ENCODE measurements around the gene TMEM11. TPM values are rescaled to one million over a fixed set of nuclear protein-coding genes. Genes with fewer than 3 reads are reported as not detected.

The TMEM11 gene
- total RNA-seq, 1 experiment from 2014 or later, result 23.4 TPM

GRCh38 chr17:21223086-21223485 is 9.1 kb upstream of the TMEM11 start:
- intact Hi-C loops (cut with micrococcal nuclease; ENCODE audit: unreplicated experiment), result no loop called here
- Histone ChIP-seq H3K9me3 (ENCODE audit: control insufficient read depth, insufficient read depth, low read depth, low read length) (no peaks in the 10 kb centered on the region), H3K27me3 (ENCODE audit: control insufficient read depth, insufficient read depth, low read length) (no peaks in the 10 kb centered on the region), H3K4me1 (ENCODE audit: control insufficient read depth, insufficient read depth, low read length) (no peaks in the 10 kb centered on the region), H3K36me3 (ENCODE audit: control insufficient read depth, insufficient read depth, low read length) (no peaks in the 10 kb centered on the region), H3K4me3 (ENCODE audit: low read depth in 2 of 2, low read length in 2 of 2) (no peak overlapping the region), H3K27ac (ENCODE audit: low read length) (no peak overlapping the region)
- TF ChIP-seq TCF7L2 (IDR thresholded peaks at IDR 0.05; ENCODE audit: low read depth, low read length), result no peak
- CTCF ChIA-PET, result no interaction called here
- DNase-seq (ENCODE audit: low read depth, low spot score), result no peak
- no peak for ATAC-seq
- POLR2A ChIA-PET, result no interaction called here
- in situ Hi-C loops (cut with HindIII; ENCODE audit: low pct_unique_long_range_greater_than_20kb, low sequenced_read_pairs), result no loop called here
- no TSS peak for BruUV-seq (replicated peaks)

DNA sequence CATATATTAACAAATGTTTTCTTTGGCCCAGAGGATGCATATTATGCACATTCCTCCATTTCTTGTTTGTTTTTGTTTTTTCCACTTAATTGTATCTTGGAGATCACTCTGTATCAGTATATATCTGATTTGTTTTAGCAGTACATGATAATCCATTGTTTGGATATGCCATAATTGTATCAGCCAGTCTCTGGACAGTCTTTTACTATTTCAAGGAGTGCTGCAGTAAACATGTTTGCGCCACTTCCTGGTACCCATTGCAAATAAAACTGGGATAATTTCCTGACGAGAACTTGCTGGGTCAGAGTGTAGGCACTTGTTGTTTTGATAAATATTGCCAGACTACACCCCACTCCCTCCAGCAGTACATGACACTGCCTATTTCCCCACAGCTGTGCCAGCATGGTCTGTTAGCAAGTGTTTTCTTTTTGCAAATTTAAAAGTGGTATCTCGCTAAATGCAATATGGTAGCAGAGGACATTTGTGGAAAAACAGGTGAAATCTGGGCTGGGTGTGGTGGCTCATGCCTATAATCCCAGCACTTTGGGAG is 4.9 kb upstream of the TMEM11 start:
- DNase-seq (ENCODE audit: low read depth, low spot score) (no peak), ATAC-seq (no peak)
- Histone ChIP-seq H3K27ac (ENCODE audit: low read length) (no peak overlapping the region), H3K4me3 (ENCODE audit: low read depth in 2 of 2, low read length in 2 of 2) (no peak overlapping the region), H3K4me1 (ENCODE audit: control insufficient read depth, insufficient read depth, low read length) (peaks cover 6% of the 10 kb centered on the region; the same call in 1 of the 2 replicates), H3K36me3 (ENCODE audit: control insufficient read depth, insufficient read depth, low read length) (peaks cover under 1% of the 10 kb centered on the region), H3K27me3 (ENCODE audit: control insufficient read depth, insufficient read depth, low read length) (no peaks in the 10 kb centered on the region), H3K9me3 (ENCODE audit: control insufficient read depth, insufficient read depth, low read depth, low read length) (no peaks in the 10 kb centered on the region)
- BruUV-seq (replicated peaks), result no TSS peak
- in situ Hi-C loops (cut with HindIII; ENCODE audit: low pct_unique_long_range_greater_than_20kb, low sequenced_read_pairs), result no loop called here
- TF ChIP-seq SIN3A (IDR thresholded peaks at IDR 0.05; ENCODE audit: borderline replicate concordance, insufficient read depth, low read depth, low read length), result no peak
- TF ChIP-seq TCF7L2 (IDR thresholded peaks at IDR 0.05; ENCODE audit: low read depth, low read length), result no peak
- TF ChIP-seq CTCF (IDR thresholded peaks at IDR 0.05), result no peak
- TF ChIP-seq REST (IDR thresholded peaks at IDR 0.05; ENCODE audit: insufficient read depth in 1 of 2, low read depth in 2 of 2, low read length in 1 of 2), result no peak
- TF ChIP-seq POLR2AphosphoS5 (IDR thresholded peaks at IDR 0.05; ENCODE audit: low read depth, low read length), result no peak
- CTCF ChIA-PET, result no interaction called here
- intact Hi-C loops (cut with micrococcal nuclease; ENCODE audit: unreplicated experiment), result loop anchor here (10.0 kb wide), 1 partner anchor 94 kb away; the partner anchor contains the start of gene DHRS7B
- POLR2A ChIA-PET, result no interaction called here

DNA sequence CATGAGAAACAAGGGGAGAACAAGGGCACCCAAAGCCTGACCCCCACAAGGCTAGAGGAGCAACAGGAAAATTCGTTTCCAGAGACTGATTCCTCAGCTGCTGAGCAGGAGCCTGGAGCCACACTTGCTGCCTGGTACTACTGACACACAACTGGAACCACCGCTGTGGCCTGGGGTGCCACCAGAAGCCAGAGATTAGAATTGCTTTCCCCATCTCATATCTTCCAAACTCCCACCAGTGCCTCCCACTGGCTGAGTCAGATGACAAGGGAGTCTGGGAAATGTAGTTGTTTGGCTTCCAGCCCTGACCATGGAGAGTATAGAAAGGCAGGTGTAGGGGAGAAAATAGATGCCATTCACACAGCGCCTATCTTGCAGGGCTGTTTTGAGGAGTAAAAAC is 4.1 kb upstream of the TMEM11 start:
- Histone ChIP-seq H3K9me3 (ENCODE audit: control insufficient read depth, insufficient read depth, low read depth, low read length) (no peaks in the 10 kb centered on the region), H3K4me1 (ENCODE audit: control insufficient read depth, insufficient read depth, low read length) (peaks cover 6% of the 10 kb centered on the region; the same call in 1 of the 2 replicates), H3K36me3 (ENCODE audit: control insufficient read depth, insufficient read depth, low read length) (peaks cover 3% of the 10 kb centered on the region), H3K27me3 (ENCODE audit: control insufficient read depth, insufficient read depth, low read length) (no peaks in the 10 kb centered on the region), H3K27ac (ENCODE audit: low read length) (no peak overlapping the region), H3K4me3 (ENCODE audit: low read depth in 2 of 2, low read length in 2 of 2) (no peak overlapping the region)
- no peak for DNase-seq (ENCODE audit: low read depth, low spot score)
- ATAC-seq, result no peak
- intact Hi-C loops (cut with micrococcal nuclease; ENCODE audit: unreplicated experiment), result loop anchor here (10.0 kb wide), 1 partner anchor 93 kb away; the partner anchor contains the start of gene DHRS7B
- ChIA-PET POLR2A (no interaction called here), CTCF (no interaction called here)
- TF ChIP-seq POLR2AphosphoS5 (IDR thresholded peaks at IDR 0.05; ENCODE audit: low read depth, low read length) (no peak), REST (IDR thresholded peaks at IDR 0.05; ENCODE audit: insufficient read depth in 1 of 2, low read depth in 2 of 2, low read length in 1 of 2) (no peak), TCF7L2 (IDR thresholded peaks at IDR 0.05; ENCODE audit: low read depth, low read length) (no peak), CTCF (IDR thresholded peaks at IDR 0.05) (no peak), SIN3A (IDR thresholded peaks at IDR 0.05; ENCODE audit: borderline replicate concordance, insufficient read depth, low read depth, low read length) (no peak)
- in situ Hi-C loops (cut with HindIII; ENCODE audit: low pct_unique_long_range_greater_than_20kb, low sequenced_read_pairs), result no loop called here
- no TSS peak for BruUV-seq (replicated peaks)
